ENCODE data around the gene PLEKHB1.
"Not testable (repeated sequence)": the region's sequence is repeated elsewhere in the genome, so short reads cannot be mapped to it uniquely, and the experiment has no call there.

Gene PLEKHB1

GRCh38 chr11:73648571-73649046 is 2.2 kb downstream of the PLEKHB1 start:
- DNase-seq = no peak

- DNase-seq = no peak
Observed at GRCh38 chr11:73649206-73649605, 2.8 kb downstream of the PLEKHB1 start.

GRCh38 chr11:73650400-73650799 is 4.0 kb downstream of the PLEKHB1 start:
- no peak for DNase-seq

- no peak for DNase-seq
Observed at GRCh38 chr11:73651252-73651651, 4.9 kb downstream of the PLEKHB1 start.

- DNase-seq = no peak
Observed at GRCh38 chr11:73651661-73652045, 5.3 kb downstream of the PLEKHB1 start.

GRCh38 chr11:73652046-73652730 is 5.8 kb downstream of the PLEKHB1 start:
- no peak for DNase-seq

- DNase-seq = no peak
Observed at GRCh38 chr11:73652856-73653559, 6.6 kb downstream of the PLEKHB1 start.

GRCh38 chr11:73653996-73654395 is 7.6 kb downstream of the PLEKHB1 start:
- DNase-seq = no peak

GRCh38 chr11:73654482-73655021 is 8.2 kb downstream of the PLEKHB1 start:
- no peak for DNase-seq

GRCh38 chr11:73655686-73656085 is 9.3 kb downstream of the PLEKHB1 start:
- DNase-seq = no peak

GRCh38 chr11:73656985-73657384 is 10.6 kb downstream of the PLEKHB1 start:
- DNase-seq = no peak

- no peak for DNase-seq
Observed at GRCh38 chr11:73659961-73660360, 13.6 kb downstream of the PLEKHB1 start.

GRCh38 chr11:73660497-73661034 is 14.2 kb downstream of the PLEKHB1 start:
- DNase-seq = no peak

- peak; percentile 83 for DNase-seq
Observed at GRCh38 chr11:73661035-73661628, 14.8 kb downstream of the PLEKHB1 start.

GRCh38 chr11:73662445-73663157 is 16.2 kb downstream of the PLEKHB1 start:
- no peak for DNase-seq

- no peak for DNase-seq
Observed at GRCh38 chr11:73663604-73664495, 17.5 kb downstream of the PLEKHB1 start.

- no peak for DNase-seq
Observed at GRCh38 chr11:73664877-73665276, 18.5 kb downstream of the PLEKHB1 start.

GRCh38 chr11:73667891-73668290 is 21.5 kb downstream of the PLEKHB1 start:
- no peak for DNase-seq

- DNase-seq = no peak
Observed at GRCh38 chr11:73670808-73671207, 24.4 kb downstream of the PLEKHB1 start.

GRCh38 chr11:73671701-73672100 is 25.3 kb downstream of the PLEKHB1 start:
- no peak for DNase-seq

- not testable (repeated sequence) for DNase-seq
Observed at GRCh38 chr11:73676552-73676951, 30.2 kb downstream of the PLEKHB1 start.

GRCh38 chr11:73680687-73681086 is 34.3 kb downstream of the PLEKHB1 start:
- DNase-seq = no peak
